Measurements from ENCODE around the gene KRTAP4-6.
"Not testable (repeated sequence)": the region's sequence is repeated elsewhere in the genome, so short reads cannot be mapped to it uniquely, and the experiment has no call there.

The KRTAP4-6 gene

DNA sequence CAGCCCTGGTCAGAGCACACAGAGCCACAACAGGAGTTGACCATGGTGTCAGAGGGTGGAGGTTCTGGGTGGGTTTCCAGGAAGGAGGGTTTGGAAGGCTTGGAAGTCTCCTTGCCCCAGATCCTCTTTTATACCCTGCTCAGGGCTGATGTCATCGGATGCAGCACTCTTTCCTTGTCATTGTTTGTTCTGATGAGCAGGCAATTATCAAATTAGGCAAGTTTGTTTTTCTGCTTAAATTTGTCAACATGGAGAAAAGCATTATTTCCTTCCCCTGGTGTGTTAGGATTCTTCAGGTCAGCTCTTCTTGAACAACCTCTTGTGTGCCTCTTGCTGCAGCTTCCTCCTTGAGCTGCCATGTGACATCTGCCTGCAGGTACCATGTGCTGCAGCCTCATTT is 20.3 kb upstream of the KRTAP4-6 start, which contains the start of gene KRTAP4-4:
Gene KRTAP4-4 (minus strand): TSS at position 101 of the 400 bp plus-strand sequence. CDS start 57 bp downstream, at position 44.
- TF ChIP-seq, protein P1, sequence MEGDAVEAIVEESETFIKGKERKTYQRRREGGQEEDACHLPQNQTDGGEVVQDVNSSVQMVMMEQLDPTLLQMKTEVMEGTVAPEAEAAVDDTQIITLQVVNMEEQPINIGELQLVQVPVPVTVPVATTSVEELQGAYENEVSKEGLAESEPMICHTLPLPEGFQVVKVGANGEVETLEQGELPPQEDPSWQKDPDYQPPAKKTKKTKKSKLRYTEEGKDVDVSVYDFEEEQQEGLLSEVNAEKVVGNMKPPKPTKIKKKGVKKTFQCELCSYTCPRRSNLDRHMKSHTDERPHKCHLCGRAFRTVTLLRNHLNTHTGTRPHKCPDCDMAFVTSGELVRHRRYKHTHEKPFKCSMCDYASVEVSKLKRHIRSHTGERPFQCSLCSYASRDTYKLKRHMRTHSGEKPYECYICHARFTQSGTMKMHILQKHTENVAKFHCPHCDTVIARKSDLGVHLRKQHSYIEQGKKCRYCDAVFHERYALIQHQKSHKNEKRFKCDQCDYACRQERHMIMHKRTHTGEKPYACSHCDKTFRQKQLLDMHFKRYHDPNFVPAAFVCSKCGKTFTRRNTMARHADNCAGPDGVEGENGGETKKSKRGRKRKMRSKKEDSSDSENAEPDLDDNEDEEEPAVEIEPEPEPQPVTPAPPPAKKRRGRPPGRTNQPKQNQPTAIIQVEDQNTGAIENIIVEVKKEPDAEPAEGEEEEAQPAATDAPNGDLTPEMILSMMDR (conservative IDR thresholded peaks at IDR 0.05; ENCODE audit: control insufficient read depth, insufficient read depth, low read depth, low read length) = no peak
- no peak for DNase-seq (ENCODE audit: low read depth)
- H3K4me3 ChIP-seq (ENCODE audit: control insufficient read depth, low read depth, low read length) = no peak within 1 kb of the TSS

DNA sequence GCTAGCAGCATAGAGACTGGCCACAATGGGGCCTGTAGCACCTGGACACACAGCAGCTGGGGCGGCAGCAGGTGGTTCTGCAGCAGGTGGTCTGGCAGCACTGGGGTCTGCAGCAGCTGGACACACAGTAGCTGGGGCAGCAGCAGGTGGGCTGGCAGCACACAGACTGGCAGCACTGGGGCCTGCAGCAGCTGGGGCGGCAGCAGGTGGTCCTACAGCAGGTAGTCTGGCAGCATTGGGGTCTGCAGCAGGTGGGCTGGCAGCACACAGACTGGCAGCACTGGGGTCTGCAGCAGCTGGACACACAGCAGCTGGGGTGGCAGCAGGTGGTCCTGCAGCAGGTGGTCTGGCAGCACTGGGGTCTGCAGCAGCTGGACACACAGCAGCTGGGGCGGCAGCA is 19.8 kb upstream of the KRTAP4-6 start:
- DNase-seq (ENCODE audit: low read depth); H3K4me3 ChIP-seq (ENCODE audit: control insufficient read depth, low read depth, low read length): not testable (repeated sequence)

DNA sequence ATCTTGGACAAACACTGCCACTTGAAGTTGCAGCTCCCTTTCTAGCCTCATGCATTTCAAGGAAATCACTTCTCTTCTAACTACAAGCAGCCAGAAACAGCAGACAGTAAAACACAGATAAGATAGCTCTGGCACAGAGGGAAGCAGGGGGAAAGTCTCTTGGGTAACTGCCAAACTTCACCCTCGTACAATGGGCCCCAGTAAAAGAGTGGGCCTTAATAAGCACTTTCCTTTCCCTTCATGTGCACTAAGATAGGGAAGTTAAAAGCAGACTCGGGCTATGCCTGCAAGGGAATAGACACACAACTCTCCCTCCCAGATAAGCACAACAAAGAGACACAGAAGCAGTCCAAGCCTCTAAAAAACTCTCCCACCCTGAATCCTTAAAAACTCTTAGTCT is 13.5 kb upstream of the KRTAP4-6 start:
- no peak for DNase-seq (ENCODE audit: low read depth)
- TF ChIP-seq, protein P1 (conservative IDR thresholded peaks at IDR 0.05; ENCODE audit: control insufficient read depth, insufficient read depth, low read depth, low read length) = no peak
- no peak overlapping the region for H3K4me3 ChIP-seq (ENCODE audit: control insufficient read depth, low read depth, low read length)

DNA sequence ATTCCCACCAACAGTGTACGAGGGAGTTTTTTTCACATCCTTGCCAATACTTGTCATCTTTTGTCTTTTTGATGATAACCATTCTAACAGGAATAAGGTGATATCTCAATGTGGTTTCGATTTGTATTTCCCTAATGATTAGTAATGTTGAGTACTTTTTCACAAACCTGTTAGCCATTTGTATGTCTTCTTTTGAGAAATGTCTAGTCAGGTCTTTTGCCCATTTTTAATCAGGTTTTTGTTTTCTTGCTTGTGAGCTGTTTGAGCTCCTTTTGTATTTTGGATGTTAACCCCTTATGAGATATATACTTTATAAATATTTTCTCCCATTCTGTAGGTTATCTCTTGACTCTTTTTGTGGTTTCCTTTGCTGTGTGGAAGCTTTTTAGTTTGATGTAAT is 11.2 kb upstream of the KRTAP4-6 start:
- no peak for DNase-seq (ENCODE audit: low read depth)
- no peak overlapping the region for H3K4me3 ChIP-seq (ENCODE audit: control insufficient read depth, low read depth, low read length)
- TF ChIP-seq, protein P1 (conservative IDR thresholded peaks at IDR 0.05; ENCODE audit: control insufficient read depth, insufficient read depth, low read depth, low read length) = no peak

DNA sequence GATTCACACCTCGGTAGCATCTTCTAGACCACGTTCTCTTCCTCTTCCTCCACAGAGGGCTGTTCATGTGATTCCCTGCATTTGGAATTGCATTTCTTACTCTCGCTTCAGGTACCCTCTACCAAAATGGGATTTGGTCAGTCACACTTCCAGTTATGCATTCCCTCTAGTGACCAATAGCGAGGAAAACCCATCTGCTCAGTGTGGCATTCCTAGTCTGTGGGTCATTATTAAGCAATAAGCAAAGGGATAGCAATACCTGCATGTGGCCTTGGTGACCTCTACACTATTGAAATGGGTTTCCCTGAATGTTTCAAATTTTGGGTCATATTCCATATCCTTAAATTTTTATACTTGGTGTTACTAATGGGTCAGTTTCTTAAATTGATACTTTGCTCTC is 9.7 kb upstream of the KRTAP4-6 start:
- TF ChIP-seq, protein P1 (conservative IDR thresholded peaks at IDR 0.05; ENCODE audit: control insufficient read depth, insufficient read depth, low read depth, low read length) = no peak
- H3K4me3 ChIP-seq (ENCODE audit: control insufficient read depth, low read depth, low read length) = no peak overlapping the region
- no peak for DNase-seq (ENCODE audit: low read depth)

DNA sequence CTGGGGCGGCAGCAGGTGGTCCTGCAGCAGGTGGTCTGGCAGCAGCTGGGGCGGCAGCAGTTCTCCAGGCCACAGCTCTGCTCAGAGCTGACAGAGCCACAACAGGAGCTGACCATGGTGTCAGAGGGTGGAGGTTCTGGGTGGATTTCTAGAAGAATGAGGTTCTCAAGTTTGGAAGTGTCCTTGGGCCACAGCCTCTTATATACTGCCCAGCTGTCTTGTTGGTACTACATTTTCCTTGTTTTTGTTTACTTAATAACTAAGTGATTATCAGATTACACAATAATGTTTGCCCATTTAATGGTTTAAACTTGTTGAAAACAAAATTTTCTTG is 9.3 kb upstream of the KRTAP4-6 start, which contains the start of gene KRTAP4-5:
Gene KRTAP4-5 (minus strand): TSS at position 174 of the 334 bp plus-strand sequence. CDS start 58 bp downstream, at position 116.
- no peak within 1 kb of the TSS for H3K4me3 ChIP-seq (ENCODE audit: control insufficient read depth, low read depth, low read length)
- TF ChIP-seq, protein P1 (conservative IDR thresholded peaks at IDR 0.05; ENCODE audit: control insufficient read depth, insufficient read depth, low read depth, low read length) = no peak
- no peak for DNase-seq (ENCODE audit: low read depth)

DNA sequence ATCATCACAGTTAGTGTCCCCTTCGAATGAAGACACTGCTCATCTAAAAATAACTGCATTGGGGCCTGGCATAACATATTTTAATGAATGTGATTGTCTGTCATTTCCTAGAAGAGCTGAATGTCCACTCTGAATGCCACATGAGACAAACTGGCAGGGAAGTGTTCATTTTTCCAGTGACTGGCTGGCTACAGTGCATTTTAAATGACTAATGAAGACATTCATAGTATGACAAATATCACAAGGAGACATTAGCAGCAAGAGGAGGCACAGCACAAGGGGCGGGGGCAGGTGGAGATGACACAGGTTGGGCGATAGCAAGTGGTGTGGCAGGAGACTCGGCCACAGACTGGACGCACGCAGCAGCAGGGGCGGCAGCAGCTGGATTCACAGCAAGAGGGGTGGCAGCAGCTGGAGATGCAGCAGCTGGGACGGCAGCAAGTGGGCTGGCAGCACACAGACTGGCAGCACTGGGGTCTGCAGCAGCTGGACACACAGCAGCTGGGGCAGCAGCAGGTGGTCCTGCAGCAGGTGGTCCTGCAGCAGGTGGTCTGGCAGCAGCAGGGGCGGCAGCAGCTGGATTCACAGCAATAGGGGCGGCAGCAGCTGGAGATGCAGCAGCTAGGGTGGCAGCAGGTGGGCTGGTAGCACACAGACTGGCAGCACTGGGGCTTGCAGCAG is 8.8 kb upstream of the KRTAP4-6 start:
- H3K4me3 ChIP-seq (ENCODE audit: control insufficient read depth, low read depth, low read length); DNase-seq (ENCODE audit: low read depth): not testable (repeated sequence)

Data from fibroblast of mammary gland (primary cell).